Measurements from ENCODE around the gene CDC20B.
"Not testable (repeated sequence)": the region's sequence is repeated elsewhere in the genome, so short reads cannot be mapped to it uniquely, and the experiment has no call there.

CDC20B gene

DNA sequence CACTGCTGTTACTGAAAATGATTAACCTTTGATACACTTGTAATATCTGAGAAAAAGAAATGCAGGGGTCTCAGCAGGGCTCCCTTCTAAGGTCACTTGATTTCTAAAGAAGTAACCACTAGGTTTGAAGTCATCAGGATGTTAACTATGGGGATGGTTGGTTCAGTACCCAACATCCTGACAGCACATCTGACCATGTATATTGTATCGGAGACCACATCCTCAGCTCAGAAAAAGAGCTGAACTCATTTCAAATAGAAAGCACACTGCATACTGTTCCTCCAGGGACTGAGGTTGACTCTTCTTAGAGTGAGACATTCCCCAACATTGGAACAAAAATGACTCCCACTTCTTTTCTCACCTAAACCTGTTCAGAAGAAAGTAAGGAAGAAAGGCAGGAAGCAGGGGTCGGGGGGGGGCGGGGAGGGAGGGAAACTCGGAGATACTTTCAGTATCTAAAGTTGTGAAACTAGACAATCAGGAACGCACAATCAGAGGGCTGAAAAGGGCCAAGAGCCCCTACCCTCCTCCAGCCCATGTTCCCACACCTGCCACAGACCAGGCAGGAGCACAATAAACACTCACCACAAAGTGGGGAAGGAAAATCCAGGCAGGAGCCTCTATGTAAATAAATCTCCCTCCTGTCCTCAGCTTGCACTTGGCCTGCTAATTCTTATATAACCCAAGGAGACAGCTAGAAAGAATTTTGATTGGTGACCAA, 71.3 kb downstream of the CDC20B start:
- no peak for DNase-seq

GRCh38 chr5:55101148-55101547, 71.8 kb downstream of the CDC20B start:
- not testable (repeated sequence) for DNase-seq

DNA sequence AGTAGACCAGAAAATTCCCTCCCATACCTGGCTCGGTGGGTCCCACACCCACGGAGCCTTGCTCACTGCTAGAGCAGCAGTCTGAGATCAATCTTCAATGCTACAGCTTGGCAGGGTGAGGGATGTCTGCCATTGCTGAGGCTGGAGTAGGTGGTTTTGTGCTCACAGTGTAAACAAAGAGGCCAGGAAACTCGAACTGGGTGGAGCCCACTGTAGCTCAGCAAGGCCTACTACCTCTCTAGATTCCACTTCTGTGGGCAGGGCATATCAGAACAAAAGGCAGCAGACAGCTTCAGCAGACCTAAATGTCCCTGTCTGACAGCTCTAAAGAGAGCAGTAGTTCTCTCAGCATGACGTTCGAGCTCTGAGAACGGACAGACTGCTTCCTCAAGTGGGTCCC, 76.1 kb downstream of the CDC20B start:
- DNase-seq: peak; percentile 44

DNA sequence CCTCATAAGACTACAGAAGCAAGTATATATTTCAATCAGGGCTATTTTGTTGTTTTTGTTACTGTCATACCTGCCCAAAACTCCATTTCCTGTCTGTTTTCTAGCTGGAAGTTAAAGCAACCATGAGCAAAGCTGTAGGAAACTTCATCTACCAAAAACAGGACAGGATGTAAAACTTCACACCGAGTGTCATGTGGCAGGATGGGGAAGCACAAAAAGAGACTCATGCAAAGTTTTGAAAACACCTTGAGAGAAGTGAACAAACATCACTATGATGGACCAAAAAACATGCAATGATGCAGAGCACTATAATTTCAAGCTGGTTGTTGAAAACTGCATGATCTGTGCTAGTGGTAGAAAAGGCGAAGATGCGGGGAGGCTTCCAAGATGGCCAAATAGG, 76.8 kb downstream of the CDC20B start:
- no peak for DNase-seq

- not testable (repeated sequence) for DNase-seq
Observed at GRCh38 chr5:55091011-55091410, 82.0 kb downstream of the CDC20B start.

DNA sequence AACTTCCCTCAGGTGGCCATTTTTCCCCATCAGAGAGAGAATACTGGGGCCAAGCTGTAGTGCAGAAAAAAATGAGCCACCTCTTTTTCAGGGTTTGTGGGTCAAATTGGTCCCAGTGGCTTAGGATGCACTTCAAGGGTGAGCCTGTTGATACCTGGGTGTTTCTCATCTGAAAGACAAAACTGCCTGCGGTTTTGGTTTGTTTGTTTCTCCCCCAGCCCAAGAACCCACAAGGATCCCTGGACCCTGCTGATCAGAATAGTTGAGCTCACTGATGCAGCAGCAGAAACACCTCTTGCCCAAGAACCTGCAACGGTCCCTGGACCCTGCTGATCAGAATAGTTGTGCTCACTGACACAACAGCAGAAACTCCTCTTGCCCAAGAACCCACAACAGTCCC, 83.7 kb downstream of the CDC20B start:
- DNase-seq: not testable (repeated sequence)

DNA sequence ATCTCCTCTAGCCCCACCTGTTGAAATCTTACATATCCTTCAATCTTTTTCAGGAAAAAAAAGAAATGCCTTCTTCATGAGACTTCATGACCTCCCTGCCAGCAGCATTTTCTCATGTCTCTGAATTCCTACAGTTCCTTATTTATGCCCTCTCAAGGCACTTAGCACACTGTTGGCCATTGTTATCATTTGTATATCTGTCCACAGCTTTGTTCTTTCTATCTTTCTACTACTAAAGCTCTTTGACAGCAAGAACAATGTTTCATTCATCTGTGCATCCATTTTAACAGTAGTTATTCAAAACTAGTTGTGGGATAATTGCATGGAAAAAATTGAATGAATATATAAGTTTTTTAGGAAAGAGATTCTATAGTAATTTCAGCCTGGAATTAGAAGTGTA, 91.4 kb downstream of the CDC20B start:
- no peak for DNase-seq

DNA sequence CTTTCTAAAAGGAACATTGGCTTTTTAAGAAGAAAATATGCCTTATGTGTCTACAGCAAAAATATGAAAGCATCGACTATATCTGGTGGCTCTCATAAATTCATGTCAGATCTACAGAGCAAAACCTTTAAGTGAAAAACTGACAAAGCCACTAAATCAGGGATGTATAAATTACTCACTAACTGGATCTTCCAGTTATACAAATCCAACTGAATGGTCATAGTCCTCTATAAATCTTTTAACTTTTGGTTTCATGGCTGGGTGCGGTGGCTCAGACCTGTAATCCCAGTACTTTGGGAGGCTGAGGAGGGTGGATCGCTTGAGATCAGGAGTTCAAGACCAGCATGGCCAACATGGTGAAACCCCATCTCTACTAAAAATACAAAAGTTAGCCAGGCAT, 99.8 kb downstream of the CDC20B start:
- DNase-seq: no peak

DNA sequence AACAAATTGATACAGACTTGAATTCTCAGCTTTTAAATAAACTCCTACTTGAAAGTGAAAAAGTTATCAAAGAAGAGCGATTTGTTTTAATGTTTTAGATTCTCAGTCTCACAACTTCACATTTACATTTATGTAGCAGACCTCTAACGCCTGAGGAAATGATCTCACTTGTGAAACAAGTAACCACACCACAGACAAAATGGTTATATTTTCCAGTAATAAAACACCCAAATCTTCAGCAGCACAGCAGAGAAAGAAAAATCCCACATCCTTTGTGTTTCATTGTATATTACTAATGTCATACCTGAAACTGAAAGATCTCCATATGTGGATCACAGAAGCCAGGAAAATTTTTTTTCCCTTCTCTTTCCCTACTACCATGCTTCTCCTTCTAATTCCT, 100.3 kb downstream of the CDC20B start:
- DNase-seq: no peak

DNA sequence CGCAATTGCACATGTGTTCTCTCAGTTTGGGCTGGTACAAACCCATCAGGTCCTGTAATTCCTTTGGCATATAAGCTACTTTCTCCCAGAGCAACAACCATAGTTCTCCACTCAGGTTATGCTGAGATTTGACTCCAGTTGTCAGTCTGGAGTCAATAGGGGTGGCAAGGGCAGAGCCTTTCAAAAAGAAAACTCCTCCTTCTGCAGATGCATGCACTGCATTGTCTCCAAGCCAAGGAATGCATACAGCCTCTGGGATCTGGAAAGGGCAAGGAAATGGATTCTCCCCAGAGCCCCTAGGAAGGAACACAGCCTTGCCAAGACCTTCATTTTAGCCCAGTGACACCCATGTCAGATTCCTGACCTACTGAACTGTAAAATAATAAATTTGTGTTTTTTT, 101.6 kb downstream of the CDC20B start:
- DNase-seq: no peak

- no peak for DNase-seq
Observed at GRCh38 chr5:55070968-55071367, 102.0 kb downstream of the CDC20B start.

- DNase-seq: no peak
Observed at GRCh38 chr5:55066277-55066676, 106.7 kb downstream of the CDC20B start.

DNA sequence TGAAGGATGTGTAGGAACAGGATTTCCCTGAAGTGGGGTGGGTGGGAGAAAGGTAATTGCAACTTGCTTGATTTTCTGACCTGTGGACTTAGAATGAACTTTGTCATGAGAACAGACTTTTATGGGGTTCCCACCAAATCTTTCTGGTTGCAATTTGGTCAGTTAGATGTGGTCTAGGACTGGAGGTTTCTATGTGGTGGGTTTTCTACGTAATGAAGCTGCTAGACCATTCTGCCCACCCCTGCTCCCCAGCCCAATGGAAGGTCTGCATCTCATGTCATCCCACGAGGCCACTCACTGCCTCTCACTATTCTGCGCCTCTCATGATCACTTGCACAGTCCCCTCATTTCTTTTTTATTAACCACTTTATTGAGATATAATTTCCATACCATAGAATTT, 108.5 kb downstream of the CDC20B start:
- DNase-seq: no peak

- no peak for DNase-seq
Observed at GRCh38 chr5:55063899-55064298, 109.1 kb downstream of the CDC20B start.

DNA sequence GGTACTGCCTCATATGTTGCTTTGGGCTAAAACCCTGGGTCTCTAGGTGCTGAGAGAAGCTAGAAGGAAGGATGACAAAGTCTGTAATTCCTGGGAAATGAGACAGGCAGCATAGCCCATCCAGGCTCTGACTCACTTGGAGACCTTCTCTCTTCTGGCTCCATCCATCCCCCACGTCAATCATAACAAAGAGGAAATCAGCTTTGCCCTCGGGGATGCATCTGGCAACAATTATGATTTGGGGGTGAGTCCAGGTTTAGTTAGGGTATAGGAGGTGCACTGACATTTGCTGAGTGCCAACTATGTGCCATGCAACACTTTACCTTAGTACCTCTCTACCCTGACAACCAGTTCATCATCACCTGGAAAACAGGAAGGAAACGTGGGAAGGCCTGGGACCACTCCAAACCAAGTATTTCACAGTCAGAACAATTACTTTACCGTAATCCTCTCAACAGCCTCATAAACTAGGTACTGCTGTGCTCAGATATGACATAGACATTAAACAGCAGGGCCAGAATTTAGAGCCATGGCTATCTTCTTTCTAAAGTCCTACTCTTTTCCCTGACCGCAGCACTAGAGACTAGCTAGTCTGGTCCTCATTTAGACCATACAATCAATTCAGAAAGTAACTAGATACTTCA, 109.6 kb downstream of the CDC20B start:
- DNase-seq: no peak
